HEK293T (cell line): ENCODE data around the gene CLIC5.

Experiments
- BHLHE40 ChIP-seq: fragments of 450-650 bp; IDR thresholded peaks from 2 replicates; pipeline ENCODE4 v1.6.1; 2016; ENCODE audit warnings: mild to moderate bottlenecking, moderate library complexity, borderline replicate concordance
- FOXA1 ChIP-seq: fragments of 450-650 bp; IDR thresholded peaks from 2 replicates; pipeline ENCODE4 v1.6.1; 2016; ENCODE audit warnings: mild to moderate bottlenecking
- FOXM1 ChIP-seq: fragments of 450-650 bp; IDR thresholded peaks from 2 replicates; pipeline ENCODE4 v1.6.1; 2017; ENCODE audit warnings: mild to moderate bottlenecking, borderline replicate concordance
- SUZ12 ChIP-seq: fragments of 450-650 bp; IDR thresholded peaks from 2 replicates; pipeline ENCODE4 v1.6.1; 2016; ENCODE audit warnings: mild to moderate bottlenecking

DNA sequence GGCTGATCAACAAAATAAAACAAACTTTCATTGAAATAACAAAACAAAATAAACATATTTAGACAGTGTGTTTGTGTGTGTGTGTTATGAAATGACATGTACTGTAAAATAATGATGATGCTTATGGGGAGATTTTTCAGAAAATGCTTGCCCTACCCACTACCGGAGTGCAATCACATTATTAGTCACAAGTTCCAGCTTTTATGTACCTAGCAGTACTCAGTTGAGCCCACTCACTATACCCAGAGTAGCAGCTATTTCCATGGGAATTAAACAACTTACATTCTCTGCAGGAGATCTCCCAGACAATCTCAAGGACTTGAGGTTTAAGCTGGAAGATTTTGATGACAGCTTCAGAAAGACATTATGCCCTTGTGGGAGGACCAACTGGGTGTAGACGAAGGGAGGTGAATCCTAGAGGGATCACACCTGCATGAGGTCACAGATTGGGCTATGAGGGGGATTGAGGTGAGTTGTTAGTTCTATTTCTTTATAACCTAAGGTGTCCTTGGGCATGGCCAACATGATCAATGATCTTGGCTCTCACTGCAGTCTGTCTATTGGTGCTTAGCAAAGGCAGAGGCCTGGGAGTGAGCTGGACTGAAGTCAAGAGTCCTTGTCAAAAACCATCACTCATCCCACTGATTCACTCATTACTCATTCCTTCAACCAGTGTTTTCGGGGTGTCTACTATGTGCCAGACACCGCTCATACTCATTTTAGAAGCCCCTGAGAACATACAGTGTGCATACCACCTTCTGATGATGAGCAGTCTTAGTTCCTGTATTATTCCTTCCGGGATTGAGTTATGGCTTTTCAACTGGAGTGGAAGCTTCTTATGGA lies 6.7 kb upstream of the CLIC5 start:
- TF ChIP-seq FOXA1: no peak
- TF ChIP-seq BHLHE40: no peak
- no peak for TF ChIP-seq FOXM1
- TF ChIP-seq SUZ12: no peak
